Type B pancreatic cell (in vitro differentiated cells): ENCODE results near the gene DNLZ. TPM values are rescaled to one million over a fixed set of nuclear protein-coding genes. Genes with fewer than 3 reads are reported as not detected.

Experiments used
- DNase-seq: peaks from one replicate; pipeline ENCODE4 v3.0.0; 2021; ENCODE audit warnings: mixed read lengths; ENCODE audit not compliant: unreplicated experiment; ENCODE audit errors: extremely low spot score
- H3K27ac Mint-ChIP-seq: 2 replicates; pipeline ENCODE4 v1.8.0; 2021; ENCODE audit warnings: mild to moderate bottlenecking, mixed read lengths
- H3K27me3 Mint-ChIP-seq: 2 replicates; pipeline ENCODE4 v1.8.0; 2021; ENCODE audit warnings: mixed read lengths
- H3K36me3 Mint-ChIP-seq: 2 replicates; pipeline ENCODE4 v1.8.0; 2021; ENCODE audit warnings: mixed read lengths
- H3K4me1 Mint-ChIP-seq: one replicate; pipeline ENCODE4 v1.8.0; 2021; ENCODE audit warnings: mixed read lengths; ENCODE audit not compliant: unreplicated experiment
- H3K4me3 Mint-ChIP-seq: 2 replicates; pipeline ENCODE4 v1.8.0; 2021; ENCODE audit warnings: mild to moderate bottlenecking, mixed read lengths
- H3K9me3 Mint-ChIP-seq: 2 replicates; pipeline ENCODE4 v1.8.0; 2021; ENCODE audit warnings: mixed read lengths
- CTCF ChIP-seq: fragments of 200-600 bp; sonication (generic); conservative IDR thresholded peaks from 2 replicates; pipeline ENCODE4 v1.5.0; 2021; ENCODE audit warnings: antibody characterized with exemption, mild to moderate bottlenecking
- total RNA-seq: library from RNA; stranded (reverse); gene quantifications from 2 replicates; pipeline ENCODE4 v1.2.1, GENCODE V29; 2021; ENCODE audit warnings: low replicate concordance

The DNLZ gene
- total RNA-seq, 1 donor from 2014 or later: 14.0 TPM

- TF ChIP-seq CTCF: no peak
- no peaks in the 10 kb centered on the region for H3K9me3 Mint-ChIP-seq
- no peak overlapping the region for H3K27ac Mint-ChIP-seq
- no peak for DNase-seq
- no peaks in the 10 kb centered on the region for H3K27me3 Mint-ChIP-seq
- peaks cover 5% of the 10 kb centered on the region for H3K4me1 Mint-ChIP-seq
- H3K36me3 Mint-ChIP-seq: peaks cover 4% of the 10 kb centered on the region
- no peak overlapping the region for H3K4me3 Mint-ChIP-seq
These were observed 23.0 kb downstream of the DNLZ start for GRCh38 chr9:136340356-136341041.

GRCh38 chr9:136339958-136340310 lies 23.6 kb downstream of the DNLZ start:
- peaks cover 4% of the 10 kb centered on the region for H3K36me3 Mint-ChIP-seq
- H3K4me3 Mint-ChIP-seq: no peak overlapping the region
- no peak for DNase-seq
- H3K9me3 Mint-ChIP-seq: no peaks in the 10 kb centered on the region
- TF ChIP-seq CTCF: no peak
- H3K27me3 Mint-ChIP-seq: no peaks in the 10 kb centered on the region
- no peak overlapping the region for H3K27ac Mint-ChIP-seq
- H3K4me1 Mint-ChIP-seq: peaks cover 5% of the 10 kb centered on the region

- peaks cover 5% of the 10 kb centered on the region for H3K4me1 Mint-ChIP-seq
- peak overlapping the region; percentile 34 for H3K4me3 Mint-ChIP-seq
- H3K36me3 Mint-ChIP-seq: peaks cover 4% of the 10 kb centered on the region
- H3K9me3 Mint-ChIP-seq: no peaks in the 10 kb centered on the region
- peak overlapping the region; percentile 68 for H3K27ac Mint-ChIP-seq
- H3K27me3 Mint-ChIP-seq: no peaks in the 10 kb centered on the region
- no peak for DNase-seq
- TF ChIP-seq CTCF: peak; percentile 94
These were observed 24.2 kb downstream of the DNLZ start for GRCh38 chr9:136339173-136339957.

- peaks cover 4% of the 10 kb centered on the region for H3K36me3 Mint-ChIP-seq
- no peaks in the 10 kb centered on the region for H3K9me3 Mint-ChIP-seq
- no peak overlapping the region for H3K4me3 Mint-ChIP-seq
- H3K27ac Mint-ChIP-seq: no peak overlapping the region
- no peaks in the 10 kb centered on the region for H3K27me3 Mint-ChIP-seq
- H3K4me1 Mint-ChIP-seq: peaks cover 5% of the 10 kb centered on the region
- TF ChIP-seq CTCF: no peak
- DNase-seq: no peak
These were observed 25.0 kb downstream of the DNLZ start for GRCh38 chr9:136338511-136338910.

- Mint-ChIP-seq H3K4me1 (peaks cover 5% of the 10 kb centered on the region), H3K27ac (no peak overlapping the region)
- no peak for DNase-seq
These were observed 25.8 kb downstream of the DNLZ start for GRCh38 chr9:136337416-136338395.

More at GRCh38 chr9:136337416-136338395, 25.8 kb downstream of the DNLZ start:
- Mint-ChIP-seq H3K27me3 (no peaks in the 10 kb centered on the region), H3K4me3 (no peak overlapping the region), H3K36me3 (peaks cover 4% of the 10 kb centered on the region), H3K9me3 (no peaks in the 10 kb centered on the region)
- no peak for TF ChIP-seq CTCF
